D721Med (cell line): ENCODE data around the gene PRSS12.
A peak's percentile ranks its signal among the peaks of the same experiment; 100 is the strongest.

ENCODE experiments used
- DNase-seq: peaks from one replicate; pipeline ENCODE4 v3.0.0; 2011; ENCODE audit warnings: low spot score; ENCODE audit not compliant: insufficient read length
- FAIRE-seq: peaks from 2 replicates; lab custom pipeline; 2011; peaks lifted over from hg19 to GRCh38; lab: Jason Lieb, UNC
- TF ChIP-seq, protein P1 (sequence below): IDR thresholded peaks from 2 replicates; pipeline ENCODE4 v1.5.1; 2012; ENCODE audit warnings: mild to moderate bottlenecking, control low read depth; ENCODE audit not compliant: insufficient read depth; ENCODE audit errors: missing control alignments

Gene PRSS12

DNA sequence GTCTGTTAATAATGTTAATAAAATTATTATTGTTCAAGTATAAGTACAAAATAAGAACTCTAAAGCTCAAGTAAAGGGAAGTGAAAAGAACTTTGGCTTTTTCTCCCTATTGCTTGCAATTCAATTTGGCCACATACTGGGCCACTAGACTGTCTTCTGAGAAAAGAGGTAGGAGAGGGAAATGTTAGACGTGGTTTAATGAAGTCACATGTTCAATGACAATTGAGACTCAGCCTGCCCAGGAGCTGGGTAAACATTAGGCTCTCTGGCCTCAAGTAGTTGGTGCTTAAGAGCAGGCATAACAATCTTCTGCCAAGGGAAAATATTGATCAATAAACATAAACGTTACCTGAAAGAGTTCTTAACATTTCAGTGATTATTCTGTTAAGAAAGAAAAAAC is 15.1 kb upstream of the PRSS12 start:
- no peak for FAIRE-seq
- TF ChIP-seq, protein P1, sequence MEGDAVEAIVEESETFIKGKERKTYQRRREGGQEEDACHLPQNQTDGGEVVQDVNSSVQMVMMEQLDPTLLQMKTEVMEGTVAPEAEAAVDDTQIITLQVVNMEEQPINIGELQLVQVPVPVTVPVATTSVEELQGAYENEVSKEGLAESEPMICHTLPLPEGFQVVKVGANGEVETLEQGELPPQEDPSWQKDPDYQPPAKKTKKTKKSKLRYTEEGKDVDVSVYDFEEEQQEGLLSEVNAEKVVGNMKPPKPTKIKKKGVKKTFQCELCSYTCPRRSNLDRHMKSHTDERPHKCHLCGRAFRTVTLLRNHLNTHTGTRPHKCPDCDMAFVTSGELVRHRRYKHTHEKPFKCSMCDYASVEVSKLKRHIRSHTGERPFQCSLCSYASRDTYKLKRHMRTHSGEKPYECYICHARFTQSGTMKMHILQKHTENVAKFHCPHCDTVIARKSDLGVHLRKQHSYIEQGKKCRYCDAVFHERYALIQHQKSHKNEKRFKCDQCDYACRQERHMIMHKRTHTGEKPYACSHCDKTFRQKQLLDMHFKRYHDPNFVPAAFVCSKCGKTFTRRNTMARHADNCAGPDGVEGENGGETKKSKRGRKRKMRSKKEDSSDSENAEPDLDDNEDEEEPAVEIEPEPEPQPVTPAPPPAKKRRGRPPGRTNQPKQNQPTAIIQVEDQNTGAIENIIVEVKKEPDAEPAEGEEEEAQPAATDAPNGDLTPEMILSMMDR, result no peak
- no peak for DNase-seq

- DNase-seq (no peak), FAIRE-seq (no peak)
- TF ChIP-seq, protein P1, result no peak
These were observed 14.6 kb upstream of the PRSS12 start for GRCh38 chr4:118367361-118367760.

DNA sequence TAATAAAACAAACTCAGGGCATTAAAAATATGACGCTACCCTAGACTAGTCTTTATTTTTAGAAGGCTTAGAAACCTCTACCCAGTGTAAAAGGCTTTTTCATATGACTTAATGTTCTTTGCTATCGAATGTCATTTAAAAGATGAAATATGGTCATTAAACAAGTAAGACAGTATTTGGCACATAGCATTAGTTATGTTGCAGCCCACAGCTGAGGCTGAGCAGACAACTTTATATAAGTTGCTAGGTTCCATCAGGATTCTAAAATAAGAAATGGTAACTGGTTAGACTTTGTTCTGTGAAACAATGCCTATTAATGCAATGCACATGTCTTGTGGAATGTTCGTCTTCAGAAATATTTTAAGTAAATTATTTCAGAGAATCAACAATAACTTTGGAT is 10.4 kb upstream of the PRSS12 start:
- no peak for FAIRE-seq
- TF ChIP-seq, protein P1, result no peak
- no peak for DNase-seq

DNA sequence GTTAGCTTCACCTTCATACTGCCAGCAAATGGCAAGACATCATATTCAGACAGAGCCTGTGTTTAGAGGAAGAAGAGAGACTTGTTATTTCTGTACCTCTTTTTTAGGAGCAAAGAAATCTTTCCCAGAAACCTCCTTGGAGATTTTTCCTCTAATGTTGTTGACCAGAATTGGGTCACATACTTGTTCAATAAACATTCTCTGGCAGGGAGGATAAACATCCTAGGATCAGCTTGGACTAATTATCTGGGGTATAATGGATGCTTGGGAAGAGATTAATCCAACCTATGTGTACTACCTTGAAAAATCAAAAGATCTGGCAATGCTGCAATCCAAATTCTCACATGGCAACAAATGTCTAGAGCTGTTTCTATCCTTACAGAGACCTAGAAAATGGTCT is 8.4 kb upstream of the PRSS12 start:
- TF ChIP-seq, protein P1, result no peak
- no peak for DNase-seq
- no peak for FAIRE-seq

- TF ChIP-seq, protein P1, result no peak
- DNase-seq, result no peak
- FAIRE-seq, result peak; percentile 44
These were observed 7.3 kb upstream of the PRSS12 start for GRCh38 chr4:118360106-118360505.

DNA sequence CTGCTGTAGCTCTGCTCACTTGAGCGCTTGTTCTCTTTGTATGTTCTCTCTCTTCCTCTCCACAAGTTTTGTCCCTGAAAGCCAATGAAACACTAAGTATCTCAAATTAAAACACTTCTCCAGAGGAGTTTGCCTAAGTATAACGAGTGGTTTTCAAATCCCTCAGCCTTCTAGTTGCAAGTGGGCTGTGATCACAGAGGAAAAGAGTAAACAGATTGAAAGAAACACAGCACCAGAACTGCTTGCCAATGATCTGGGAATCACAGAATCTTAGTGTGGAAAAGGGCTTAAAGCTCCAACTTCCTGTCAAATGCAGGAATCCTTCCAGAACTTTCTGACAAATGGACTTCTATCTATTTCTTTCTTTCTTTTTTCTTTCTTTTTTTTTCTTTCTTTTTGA is 4.8 kb upstream of the PRSS12 start:
- FAIRE-seq, result no peak
- TF ChIP-seq, protein P1, result no peak
- DNase-seq, result no peak

- TF ChIP-seq, protein P1, result no peak
- FAIRE-seq (no peak), DNase-seq (no peak)
These were observed 3.9 kb upstream of the PRSS12 start for GRCh38 chr4:118356731-118357130.
